ENCODE data around the gene SORBS2. TPM values are rescaled to one million over a fixed set of nuclear protein-coding genes. Genes with fewer than 3 reads are reported as not detected.

SORBS2 gene
- total and polyA plus RNA-seq, 2 of the 8 experiments (the other 6 are each of a cell fraction or from before 2014, with no cell fraction given): 73.0 to 87.1 TPM

GRCh38 chr4:185644408-185644807 is 167.6 kb downstream of the SORBS2 start:
- Histone ChIP-seq H4K5ac (ENCODE audit: insufficient read length, low read depth, low read length) (no peak overlapping the region), H3K27ac (ENCODE audit: low read depth, low read length) (no peak overlapping the region), H2BK12ac (ENCODE audit: low read depth, low read length) (no peak overlapping the region), H3K79me2 (ENCODE audit: control insufficient read depth in 1 of 2, insufficient read depth in 2 of 2, low read length in 2 of 2) (peaks cover 0 to 2% of the 10 kb centered on the region in 2 experiments; a peak in 1 of 4 replicates), H3K79me1 (ENCODE audit: low read depth, low read length) (no peaks in the 10 kb centered on the region), H3K27me3 (replicated peaks in 1 of 4; ENCODE audit: control insufficient read depth in 3 of 4, extremely low read depth in 1 of 4, insufficient read depth in 3 of 4, low read length in 3 of 4) (no peaks in the 10 kb centered on the region), H3K4me2 (ENCODE audit: insufficient read depth in 1 of 2, low read depth in 2 of 2, low read length in 2 of 2) (no peak overlapping the region; a peak in 1 of 4 replicates), H4K20me1 (replicated peaks in 1 of 2; ENCODE audit: control insufficient read depth in 1 of 2, insufficient read depth in 2 of 2, low read length in 2 of 2) (no peaks in the 10 kb centered on the region), H3K9ac (replicated peaks in 1 of 4; ENCODE audit: extremely low read depth in 1 of 4, low read depth in 3 of 4, low read length in 3 of 4) (no peak overlapping the region; a peak in 1 of 7 replicates), H2AFZ (ENCODE audit: low read length) (no peak overlapping the region), H3K9me3 (ENCODE audit: insufficient read depth in 2 of 2, low read depth in 1 of 2, low read length in 1 of 2) (no peaks in the 10 kb centered on the region), H3K23ac (ENCODE audit: insufficient read length) (no peak overlapping the region), H2BK5ac (ENCODE audit: low read depth, low read length) (no peak overlapping the region), H3K18ac (ENCODE audit: extremely low read depth, low read length) (no peak overlapping the region), H2BK20ac (ENCODE audit: low read length) (peak overlapping the region; percentile 50; the same call in 1 of the 2 replicates), H3K4ac (replicated peaks; ENCODE audit: insufficient read length, low read depth, low read length) (no peak overlapping the region), H4K8ac (ENCODE audit: extremely low read depth, insufficient read depth, low read length) (no peak overlapping the region), H3K23me2 (ENCODE audit: low read depth, low read length) (peaks cover 2% of the 10 kb centered on the region; the same call in 1 of the 2 replicates), H2BK15ac (ENCODE audit: low read length) (no peak overlapping the region), H4K91ac (replicated peaks; ENCODE audit: insufficient read length, low read length) (no peak overlapping the region), H3K36me3 (ENCODE audit: control insufficient read depth in 2 of 4, insufficient read depth in 4 of 4, low read length in 3 of 4) (peaks cover 0 to 12% (median 4%) of the 10 kb centered on the region in 4 experiments; a peak in 3 of 8 replicates), H3K56ac (replicated peaks; ENCODE audit: insufficient read length, low read depth, low read length) (no peak overlapping the region), H3K4me1 (replicated peaks in 1 of 4; ENCODE audit: control insufficient read depth in 3 of 4, insufficient read depth in 4 of 4, low read length in 3 of 4) (peaks cover 0 to 8% (median 3%) of the 10 kb centered on the region in 4 experiments; a peak in 3 of 7 replicates), H2BK120ac (replicated peaks; ENCODE audit: low read depth, low read length) (no peak overlapping the region), H3K14ac (ENCODE audit: insufficient read length) (no peak overlapping the region), H3K4me3 (ENCODE audit: extremely low read depth in 1 of 4, insufficient read depth in 2 of 4, low read depth in 3 of 4, low read length in 4 of 4) (no peak overlapping the region), H2AK5ac (ENCODE audit: low read depth, low read length) (no peak overlapping the region)
- POLR2A ChIA-PET (ENCODE audit: partially characterized antibody): no interaction called here
- CTCF ChIA-PET (ENCODE audit: partially characterized antibody): interaction anchor here (1.5 to 2.8 kb wide), 2 partner anchors 13 to 377 kb away, joined by 5 to 7 read pairs; no protein-coding TSS in a partner anchor
- no peak for TF ChIP-seq SP2 (IDR thresholded peaks at IDR 0.05; ENCODE audit: low read length)
- TF ChIP-seq RAD21 (IDR thresholded peaks at IDR 0.05 in 1 of 2, conservative IDR thresholded peaks at IDR 0.05 in 1 of 2; ENCODE audit: low read depth in 2 of 2, low read length in 2 of 2): no peak
- no peak for TF ChIP-seq MAFK (IDR thresholded peaks at IDR 0.05; ENCODE audit: low read depth, low read length)
- no peak for TF ChIP-seq RNF2 (IDR thresholded peaks at IDR 0.05; ENCODE audit: borderline replicate concordance, low read depth, low read length, missing control alignments, poor library complexity, severe bottlenecking)
- TF ChIP-seq NRF1 (IDR thresholded peaks at IDR 0.05; ENCODE audit: low read depth, low read length): no peak
- TF ChIP-seq TAF1 (IDR thresholded peaks at IDR 0.05; ENCODE audit: low read depth, low read length): no peak
- TF ChIP-seq EP300 (IDR thresholded peaks at IDR 0.05; ENCODE audit: borderline replicate concordance in 1 of 2, low read depth in 2 of 2, low read length in 2 of 2): no peak
- no peak for TF ChIP-seq KDM1A (IDR thresholded peaks at IDR 0.05; ENCODE audit: borderline replicate concordance, low read length)
- no peak for TF ChIP-seq RBBP5 (IDR thresholded peaks at IDR 0.05; ENCODE audit: borderline replicate concordance, low read depth, low read length)
- no peak for TF ChIP-seq CTBP2 (IDR thresholded peaks at IDR 0.05; ENCODE audit: borderline replicate concordance, insufficient read depth, insufficient read length, low read length)
- FAIRE-seq (no peak), DNase-seq (ENCODE audit: low read depth in 1 of 2, low spot score in 2 of 2) (no peak)
- 89% methylated on average over 4 of the region's 4 CpGs; no CpG with 5 or more reads in 1 of the 2 experiments for WGBS, 2 experiments (ENCODE audit: extremely low coverage in 1 of 2, insufficient coverage in 1 of 2, insufficient read length in 1 of 2, insufficient replicate concordance in 2 of 2, low coverage in 1 of 2, low lambda C conversion rate in 2 of 2, missing lambda C conversion rate in 1 of 2)
